Fibroblast of mammary gland (primary cell): ENCODE data around the gene SIRT3.
"Not testable (repeated sequence)": the region's sequence is repeated elsewhere in the genome, so short reads cannot be mapped to it uniquely, and the experiment has no call there.

Experiments
- DNase-seq: peaks from one replicate; pipeline ENCODE4 v3.0.0-alpha.2; 2010; ENCODE audit warnings: low read depth
- H3K4me3 ChIP-seq: 2 replicates; pipeline ENCODE4 v1.5.1; 2011; ENCODE audit warnings: low read depth, mild to moderate bottlenecking, low read length, moderate library complexity; ENCODE audit not compliant: control insufficient read depth
- CTCF ChIP-seq: conservative IDR thresholded peaks from 2 replicates; pipeline ENCODE4 v1.5.1; 2011; ENCODE audit warnings: low read depth, low read length, inconsistent platforms; ENCODE audit not compliant: control insufficient read depth, insufficient read depth

SIRT3 gene

GRCh38 chr11:241634-242033, 5.5 kb upstream of the SIRT3 start:
- no peak for DNase-seq
- no peak overlapping the region for H3K4me3 ChIP-seq
- no peak for TF ChIP-seq CTCF

- TF ChIP-seq CTCF = no peak
- no peak overlapping the region for H3K4me3 ChIP-seq
- DNase-seq = no peak
Measured at GRCh38 chr11:240315-240714, 4.2 kb upstream of the SIRT3 start.

- not testable (repeated sequence) for H3K4me3 ChIP-seq
Measured at GRCh38 chr11:238346-238745, 2.2 kb upstream of the SIRT3 start.

GRCh38 chr11:236774-237767, 929 bp upstream of the SIRT3 start, which contains the start of gene PSMD13:
Gene PSMD13, plus strand, starts transcription at chr11:236976. Its CDS starts 74 bp downstream, at chr11:237050.
- TF ChIP-seq CTCF = no peak
- H3K4me3 ChIP-seq = peak within 1 kb of the TSS; percentile 90
- DNase-seq = peak; percentile 82

More at GRCh38 chr11:238346-238745, 2.2 kb upstream of the SIRT3 start:
- DNase-seq = not testable (repeated sequence)

GRCh38 chr11:235609-235996, 539 bp downstream of the SIRT3 start:
- peak overlapping the region; percentile 90 for H3K4me3 ChIP-seq
- no peak for TF ChIP-seq CTCF
- peak; percentile 19 for DNase-seq

GRCh38 chr11:235180-235579, 962 bp downstream of the SIRT3 start:
- DNase-seq = no peak
- TF ChIP-seq CTCF = no peak
- peak overlapping the region; percentile 90 for H3K4me3 ChIP-seq

GRCh38 chr11:232783-233565, 3.2 kb downstream of the SIRT3 start:
- DNase-seq = no peak
- no peak for TF ChIP-seq CTCF
- H3K4me3 ChIP-seq = no peak overlapping the region
